Inflammatory macrophage treated with lipopolysaccharide for 4 hours (primary cell): ENCODE results near the gene ELMOD1.
A peak's percentile ranks its signal among the peaks of the same experiment; 100 is the strongest.

Experiments used
- DNase-seq: peaks from one replicate; pipeline ENCODE4 v3.0.0-alpha.2; 2020

ELMOD1 gene

GRCh38 chr11:107587306-107587979, 3.5 kb upstream of the ELMOD1 start:
- no peak for DNase-seq

- DNase-seq, result no peak
These were observed 657 bp downstream of the ELMOD1 start for GRCh38 chr11:107591378-107592230.

DNA sequence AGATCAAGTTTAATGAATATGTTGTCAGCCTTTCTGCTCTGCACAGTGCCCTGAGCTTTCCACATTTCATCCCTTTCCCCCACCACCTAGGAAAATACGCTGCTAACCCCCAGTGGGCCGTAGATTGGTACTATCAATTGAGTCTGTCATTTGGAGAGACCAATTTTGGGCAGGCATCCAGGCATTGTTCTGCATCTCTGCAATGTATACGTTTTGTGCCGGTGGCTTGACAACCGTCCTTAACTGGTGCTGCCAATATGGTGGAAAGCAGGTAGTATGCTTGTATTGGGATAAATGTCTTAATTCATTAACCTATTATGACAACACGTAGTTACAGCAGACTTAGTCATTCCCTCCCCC, 1.3 kb downstream of the ELMOD1 start:
- DNase-seq, result no peak

GRCh38 chr11:107592813-107593212, 1.9 kb downstream of the ELMOD1 start:
- DNase-seq, result no peak

GRCh38 chr11:107593951-107594350, 3.0 kb downstream of the ELMOD1 start:
- no peak for DNase-seq

- no peak for DNase-seq
These were observed 3.8 kb downstream of the ELMOD1 start for GRCh38 chr11:107594736-107595135.

- DNase-seq, result peak; percentile 25
These were observed 7.5 kb downstream of the ELMOD1 start for GRCh38 chr11:107598225-107599139.

DNA sequence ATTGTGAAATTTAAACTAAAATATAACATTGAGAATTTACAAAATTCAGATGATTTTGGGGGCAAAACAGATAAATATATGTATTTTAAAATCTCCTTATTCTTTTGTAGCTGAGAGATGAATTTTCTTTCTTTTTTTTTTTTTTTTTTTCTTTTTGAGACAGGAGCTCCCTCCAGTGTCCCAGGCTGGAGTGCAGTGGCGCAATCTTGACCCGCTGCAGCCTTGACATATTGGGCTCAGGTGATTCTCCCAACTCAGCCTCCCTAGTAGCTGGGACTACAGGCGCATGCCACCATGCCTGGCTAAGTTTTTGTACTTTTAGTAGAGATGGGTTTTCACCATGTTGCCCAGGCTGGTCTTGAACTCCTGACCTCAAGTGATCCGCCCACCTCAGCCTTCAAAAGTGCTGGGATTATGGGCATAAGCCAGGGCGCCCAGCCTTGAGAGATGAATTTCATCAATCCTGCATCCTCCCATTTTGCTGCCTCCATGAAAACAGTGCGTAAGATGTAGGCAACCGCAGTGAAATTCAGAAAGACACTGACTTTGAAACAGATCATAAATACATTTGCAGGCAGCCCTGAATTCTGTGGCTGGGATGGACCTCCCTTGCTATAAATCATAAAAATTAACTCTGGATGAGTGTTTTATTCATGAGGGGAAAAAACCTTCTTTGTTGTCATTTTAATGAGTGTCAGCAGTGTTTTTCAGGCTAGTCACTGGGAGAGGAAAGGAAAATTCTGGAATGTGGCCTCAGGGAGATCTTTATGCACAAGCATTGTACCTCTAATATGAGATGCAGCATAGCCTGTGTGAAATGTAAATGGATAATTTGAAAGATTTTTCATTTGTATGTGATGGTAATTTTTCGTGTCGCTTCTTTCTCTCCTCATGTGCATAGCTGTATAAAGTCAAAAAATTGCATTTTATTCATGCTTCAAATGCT, 14.4 kb downstream of the ELMOD1 start:
- DNase-seq, result no peak

GRCh38 chr11:107606141-107606540, 15.2 kb downstream of the ELMOD1 start:
- DNase-seq, result no peak

- DNase-seq, result no peak
These were observed 17.9 kb downstream of the ELMOD1 start for GRCh38 chr11:107608809-107609208.

DNA sequence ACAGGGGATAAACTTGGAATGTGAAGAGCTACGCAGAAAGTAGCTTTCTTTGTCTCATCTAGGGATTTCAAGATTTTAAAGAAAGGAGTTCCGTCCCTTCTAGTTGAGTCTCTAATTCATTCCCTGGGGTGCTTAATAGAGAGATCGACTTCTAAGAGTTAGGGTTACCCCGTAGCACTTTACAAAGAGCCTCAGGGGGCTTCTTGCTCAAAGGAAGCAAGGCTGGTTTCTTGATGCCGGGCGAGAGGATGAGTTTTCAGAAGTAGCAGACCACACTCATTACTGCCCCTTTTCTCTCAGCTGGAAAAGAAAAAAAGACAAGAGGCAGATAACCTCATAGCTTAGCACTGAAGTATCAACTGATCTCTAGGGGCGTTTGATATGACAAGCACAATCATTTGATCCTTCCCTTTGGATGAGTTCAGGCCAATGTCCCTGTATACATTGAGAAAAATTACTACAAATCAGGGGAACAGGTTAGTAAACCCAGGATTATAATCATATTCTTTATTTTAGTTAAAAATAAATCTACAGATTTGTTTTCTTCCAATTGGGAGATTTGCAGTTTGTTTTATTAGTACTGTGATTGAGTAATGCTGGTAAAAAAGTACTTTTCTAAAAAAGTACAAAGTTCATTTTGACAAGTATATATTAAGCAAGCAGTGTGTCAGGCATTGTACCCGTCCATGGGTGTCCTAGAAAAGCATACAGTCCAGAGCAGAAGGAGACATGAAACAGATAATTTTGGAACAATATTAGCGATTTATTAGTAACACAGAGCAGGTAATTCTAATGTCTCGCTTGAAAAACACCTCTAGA, 18.7 kb downstream of the ELMOD1 start:
- no peak for DNase-seq

DNA sequence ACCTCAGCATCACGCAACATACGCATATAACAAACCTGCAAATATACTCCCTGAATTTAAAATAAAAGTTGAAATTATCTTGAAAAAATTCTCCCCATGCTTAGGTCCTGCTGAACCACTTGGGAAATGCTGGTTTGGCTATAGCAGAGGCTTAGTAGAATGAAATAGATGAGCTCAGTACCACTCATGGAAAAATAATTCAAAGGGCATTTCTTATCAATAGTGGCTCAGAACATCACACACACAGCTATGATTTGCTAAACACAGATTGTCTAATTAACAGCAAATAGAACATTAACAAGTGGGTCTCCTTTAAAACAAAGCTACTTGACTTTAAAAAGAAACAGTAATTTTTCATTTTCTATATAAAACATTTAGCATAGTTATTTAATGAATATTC, 21.5 kb downstream of the ELMOD1 start:
- no peak for DNase-seq

DNA sequence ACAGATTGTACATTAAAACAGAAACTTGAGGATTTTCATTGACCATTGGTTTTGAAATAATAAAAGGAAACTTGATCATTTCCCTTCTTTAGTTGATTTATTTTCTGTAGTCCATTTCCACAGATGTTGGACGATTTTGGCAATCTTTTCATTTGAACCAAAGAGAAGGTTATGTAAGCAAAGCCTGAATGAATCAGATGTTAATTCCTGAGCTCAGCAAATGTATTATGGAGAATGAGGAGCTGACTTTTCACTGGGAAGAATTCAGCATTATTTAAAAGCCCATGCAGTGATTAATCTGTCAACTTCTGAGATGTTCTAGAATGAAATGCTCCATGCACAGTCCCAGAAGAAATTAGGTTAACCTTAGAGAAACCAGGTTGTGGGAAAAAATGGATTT, 29.0 kb downstream of the ELMOD1 start:
- DNase-seq, result no peak

GRCh38 chr11:107621081-107621480, 30.1 kb downstream of the ELMOD1 start:
- DNase-seq, result no peak

- DNase-seq, result no peak
These were observed 32.2 kb downstream of the ELMOD1 start for GRCh38 chr11:107623183-107623582.

GRCh38 chr11:107624983-107625684, 34.2 kb downstream of the ELMOD1 start:
- no peak for DNase-seq

DNA sequence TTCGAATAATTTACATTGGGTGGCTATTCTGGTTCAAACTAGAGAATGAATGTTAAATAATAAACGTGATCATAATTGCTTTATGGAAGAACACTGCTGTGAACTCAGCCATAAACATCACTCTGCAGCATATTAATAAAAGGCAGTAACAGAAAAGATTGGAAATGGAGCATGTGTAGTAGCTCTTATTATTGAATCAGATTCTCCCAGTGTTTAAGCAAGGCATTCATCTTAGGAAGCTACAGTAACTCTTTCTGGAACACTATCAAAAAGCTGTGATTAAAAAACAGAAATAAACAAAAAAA, 34.7 kb downstream of the ELMOD1 start:
- DNase-seq, result no peak

- no peak for DNase-seq
These were observed 40.1 kb downstream of the ELMOD1 start for GRCh38 chr11:107631043-107631442.

DNA sequence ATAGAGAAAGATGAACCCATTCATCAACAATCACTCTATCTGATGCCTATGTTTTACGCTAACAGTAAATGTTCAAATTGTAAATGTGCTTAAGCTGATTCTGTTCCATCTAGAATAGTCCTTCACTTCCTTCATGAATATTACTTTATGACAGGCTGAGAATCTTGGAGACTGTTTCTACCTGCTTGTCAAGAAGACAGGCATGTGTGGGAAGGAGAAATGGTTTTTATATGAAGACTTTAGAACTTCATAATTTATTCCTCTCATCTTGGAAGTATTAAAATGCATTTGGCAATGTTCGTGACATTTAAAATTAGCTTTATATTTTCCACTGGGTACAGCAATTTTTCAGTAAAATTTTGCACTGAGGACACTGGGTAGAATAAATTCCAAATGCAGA, 41.0 kb downstream of the ELMOD1 start:
- no peak for DNase-seq

DNA sequence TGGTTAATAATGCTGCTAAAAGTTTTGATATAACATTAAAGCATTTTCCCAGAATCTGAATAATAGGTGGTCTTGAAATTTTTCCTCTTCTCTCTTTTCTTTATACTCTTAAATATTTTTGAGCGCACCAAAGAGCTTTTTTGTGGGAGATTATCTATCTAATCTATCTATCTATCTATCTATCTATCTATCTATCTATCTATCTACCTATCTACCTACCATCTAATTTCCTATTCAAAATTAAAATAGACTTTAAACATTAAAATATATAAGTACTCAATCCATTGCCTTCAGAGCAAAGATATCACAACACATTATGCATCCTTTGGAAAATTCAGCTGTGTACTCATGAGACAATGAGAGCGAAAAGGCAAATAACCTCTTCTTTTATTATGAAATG, 55.8 kb downstream of the ELMOD1 start:
- no peak for DNase-seq

GRCh38 chr11:107648242-107648641, 57.3 kb downstream of the ELMOD1 start:
- DNase-seq, result no peak
